ENCODE measurements around the gene CNTNAP2. TPM values are rescaled to one million over a fixed set of nuclear protein-coding genes. Genes with fewer than 3 reads are reported as not detected.

Gene CNTNAP2
- total and polyA plus RNA-seq, 9 donors: 0.24 to 7.0 (median 1.5) TPM

DNA sequence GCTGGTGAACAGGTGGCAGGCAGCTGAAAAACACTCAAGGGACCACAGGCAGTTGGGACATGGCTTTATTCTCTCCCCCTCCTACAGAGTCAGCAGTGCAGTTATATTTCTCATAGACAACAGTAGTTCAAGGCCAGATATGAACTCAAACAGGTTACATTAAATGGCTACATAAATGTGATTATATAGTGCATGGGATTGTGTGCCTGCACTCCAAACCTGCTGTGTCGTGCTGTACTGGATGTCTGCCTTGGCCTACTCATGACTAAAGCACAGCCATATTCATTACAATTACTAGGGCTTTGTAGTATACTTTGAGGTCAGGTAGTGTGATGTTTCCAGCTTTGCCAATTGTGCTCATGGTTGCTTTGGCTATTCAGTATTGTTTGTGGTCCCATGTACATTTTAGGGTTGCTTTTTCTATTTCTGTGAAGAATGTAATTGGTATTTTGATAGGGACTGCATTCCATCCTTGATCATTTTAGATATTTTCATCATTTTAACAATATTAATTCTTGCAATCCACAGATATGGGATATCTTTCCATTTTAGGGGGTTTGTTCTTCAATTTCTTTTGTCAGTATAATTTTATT is 393.6 kb downstream of the CNTNAP2 start:
- H3K27me3 ChIP-seq: no peaks in the 10 kb centered on the region
- intact Hi-C loops (cut with DNase I): no loop called here
- H3K9me3 ChIP-seq: peaks cover 0 to 3% of the 10 kb centered on the region in 2 donors
- H3K4me3 ChIP-seq: no peak overlapping the region
- DNase-seq: no peak
- TF ChIP-seq POLR2A (IDR thresholded peaks at IDR 0.05): no peak
- TF ChIP-seq CTCF (IDR thresholded peaks at IDR 0.05): no peak
- no peak for TF ChIP-seq EP300 (IDR thresholded peaks at IDR 0.05)
- no peaks in the 10 kb centered on the region for H3K4me1 ChIP-seq (ENCODE audit: insufficient read depth)
- no peak overlapping the region for H3K27ac ChIP-seq
- H3K36me3 ChIP-seq: no peaks in the 10 kb centered on the region
- WGBS, 3 donors: 74 to 100% (median 82%) methylated on average over 1 of the region's 1 CpG

DNA sequence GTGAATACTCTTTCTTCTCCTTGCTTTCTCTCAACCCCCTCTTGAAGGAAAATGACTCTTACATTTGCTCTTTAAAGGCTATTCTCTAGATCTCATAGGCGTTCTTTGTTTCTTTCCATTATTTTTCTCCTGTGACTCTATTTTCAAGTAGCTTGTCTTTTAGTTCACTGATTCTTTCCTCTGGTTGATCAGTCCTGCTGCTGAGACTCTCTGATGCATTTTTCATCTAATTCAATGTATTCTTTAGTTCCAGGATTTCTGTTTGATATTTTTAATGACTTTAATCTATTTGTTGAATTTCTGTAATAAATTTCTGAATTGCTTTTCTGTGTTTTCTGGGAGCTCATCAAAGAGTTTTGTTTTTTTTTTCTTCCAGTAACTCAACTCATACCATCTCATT is 397.7 kb downstream of the CNTNAP2 start:
- H3K4me1 ChIP-seq (ENCODE audit: insufficient read depth): no peaks in the 10 kb centered on the region
- 87 to 94% (median 93%) methylated on average over 1 of the region's 1 CpG for WGBS, 3 donors
- DNase-seq: no peak
- H3K4me3 ChIP-seq: no peak overlapping the region
- peaks cover 0 to 3% of the 10 kb centered on the region in 2 donors for H3K9me3 ChIP-seq
- TF ChIP-seq POLR2A (IDR thresholded peaks at IDR 0.05): no peak
- TF ChIP-seq EP300 (IDR thresholded peaks at IDR 0.05): no peak
- TF ChIP-seq CTCF (IDR thresholded peaks at IDR 0.05): no peak
- intact Hi-C loops (cut with DNase I): no loop called here
- no peaks in the 10 kb centered on the region for H3K27me3 ChIP-seq
- H3K36me3 ChIP-seq: no peaks in the 10 kb centered on the region
- H3K27ac ChIP-seq: no peak overlapping the region

DNA sequence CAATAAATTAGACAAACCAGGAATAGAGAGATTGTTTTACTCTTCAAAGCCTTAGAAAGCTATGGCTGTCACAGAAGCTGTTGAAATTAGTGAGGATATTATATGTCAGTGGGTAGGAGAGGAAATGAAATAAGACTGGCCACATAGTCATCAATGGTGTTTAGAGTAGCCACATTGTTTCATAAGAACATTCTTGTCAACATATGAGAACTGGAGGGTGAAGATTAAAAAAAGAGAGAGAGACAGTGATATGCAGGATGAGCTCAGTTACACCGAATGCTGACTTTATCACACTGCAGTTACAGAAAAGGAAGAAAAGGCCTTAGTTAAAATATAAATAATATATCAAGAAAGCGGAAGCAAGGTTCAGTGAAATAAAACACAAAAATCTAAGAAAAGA is 412.0 kb downstream of the CNTNAP2 start:
- intact Hi-C loops (cut with DNase I): no loop called here
- DNase-seq: no peak
- no peak for TF ChIP-seq POLR2A (IDR thresholded peaks at IDR 0.05)
- no peak for TF ChIP-seq EP300 (IDR thresholded peaks at IDR 0.05)
- no peak overlapping the region for H3K27ac ChIP-seq
- 40 to 64% (median 54%) methylated on average over 2 of the region's 2 CpGs for WGBS, 3 donors
- H3K36me3 ChIP-seq: no peaks in the 10 kb centered on the region
- H3K4me1 ChIP-seq (ENCODE audit: insufficient read depth): no peaks in the 10 kb centered on the region
- no peak overlapping the region for H3K4me3 ChIP-seq
- H3K9me3 ChIP-seq: no peaks in the 10 kb centered on the region
- H3K27me3 ChIP-seq: no peaks in the 10 kb centered on the region

GRCh38 chr7:146539836-146540235 is 423.2 kb downstream of the CNTNAP2 start:
- Histone ChIP-seq H3K27ac (no peak overlapping the region), H3K4me3 (no peak overlapping the region), H3K9me3 (no peaks in the 10 kb centered on the region), H3K4me1 (ENCODE audit: insufficient read depth) (no peaks in the 10 kb centered on the region), H3K36me3 (no peaks in the 10 kb centered on the region), H3K27me3 (no peaks in the 10 kb centered on the region)
- WGBS, 3 donors: 73 to 79% (median 74%) methylated on average over 1 of the region's 1 CpG
- no peak for DNase-seq
- intact Hi-C loops (cut with DNase I): no loop called here
- TF ChIP-seq CTCF (IDR thresholded peaks at IDR 0.05): no peak
- TF ChIP-seq POLR2A (IDR thresholded peaks at IDR 0.05): no peak
- no peak for TF ChIP-seq EP300 (IDR thresholded peaks at IDR 0.05)

DNA sequence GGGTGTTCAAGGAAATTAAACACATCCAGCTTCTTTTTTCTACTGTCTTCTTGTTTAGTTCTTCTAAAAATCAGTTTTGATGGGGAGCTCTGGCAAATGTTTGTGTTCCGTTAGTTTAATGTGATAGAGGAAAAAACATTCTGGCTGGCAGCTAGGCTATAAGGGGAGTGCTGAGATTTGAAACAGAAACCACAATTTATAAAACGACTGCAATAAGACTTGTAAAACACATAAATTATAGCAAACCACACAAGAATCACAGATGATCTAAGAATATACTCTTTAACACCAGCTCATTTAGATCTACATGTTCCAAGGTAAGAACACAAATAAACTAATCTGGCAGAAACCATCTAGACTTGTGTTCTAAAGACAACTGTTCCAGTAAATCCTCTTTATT is 425.5 kb downstream of the CNTNAP2 start:
- TF ChIP-seq CTCF (IDR thresholded peaks at IDR 0.05): no peak
- no peak for TF ChIP-seq POLR2A (IDR thresholded peaks at IDR 0.05)
- TF ChIP-seq EP300 (IDR thresholded peaks at IDR 0.05): no peak
- H3K27me3 ChIP-seq: no peaks in the 10 kb centered on the region
- no peak for DNase-seq
- H3K4me3 ChIP-seq: no peak overlapping the region
- 11 to 27% (median 20%) methylated on average over 2 of the region's 2 CpGs for WGBS, 3 donors
- H3K9me3 ChIP-seq: no peaks in the 10 kb centered on the region
- no peaks in the 10 kb centered on the region for H3K4me1 ChIP-seq (ENCODE audit: insufficient read depth)
- no peak overlapping the region for H3K27ac ChIP-seq
- no peaks in the 10 kb centered on the region for H3K36me3 ChIP-seq
- intact Hi-C loops (cut with DNase I): no loop called here
